ENCODE measurements around the gene INAVA.
"Not testable (repeated sequence)": the region's sequence is repeated elsewhere in the genome, so short reads cannot be mapped to it uniquely, and the experiment has no call there.

The INAVA gene

DNA sequence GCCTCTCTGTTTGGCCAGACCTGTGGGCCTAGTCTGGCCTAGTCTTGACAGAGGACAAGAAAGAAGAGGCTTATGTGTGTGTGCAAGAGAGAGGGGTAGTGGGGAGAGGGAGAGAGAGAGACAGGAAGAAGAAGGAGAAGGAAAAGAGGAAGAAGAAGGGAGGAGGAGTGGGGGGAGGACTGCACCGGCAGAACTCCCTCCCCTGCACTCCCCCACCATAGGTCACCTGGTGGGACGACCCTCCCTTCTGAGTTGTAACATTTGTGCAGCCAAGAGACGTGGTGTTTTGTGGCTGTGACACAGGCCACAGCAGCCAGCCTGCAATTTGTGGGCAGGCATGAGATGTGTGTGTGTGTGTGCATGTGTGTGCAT is 4.3 kb downstream of the INAVA start:
- no peak for DNase-seq (ENCODE audit: low read depth)

DNA sequence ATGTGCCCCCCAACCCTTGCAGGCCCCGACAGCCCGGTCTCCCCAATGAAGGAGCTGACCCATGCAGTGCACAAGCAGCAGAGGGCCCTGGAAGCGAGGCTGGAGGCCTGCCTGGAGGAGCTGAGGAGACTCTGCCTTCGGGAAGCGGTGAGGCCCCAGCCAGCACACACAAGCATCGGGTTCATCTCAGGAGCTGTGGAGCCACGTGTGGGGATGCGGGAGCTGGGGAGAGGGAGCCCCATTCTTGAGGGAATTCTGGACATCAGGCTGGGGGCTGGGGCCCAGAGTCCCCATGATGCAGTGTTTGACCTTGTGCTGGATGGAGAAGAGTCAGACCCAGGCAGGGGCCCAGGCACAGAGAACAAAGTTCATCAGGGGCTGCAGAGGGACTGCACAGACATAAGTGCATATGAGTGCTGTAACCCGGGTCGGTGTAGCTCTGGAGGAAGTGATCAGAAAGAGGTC is 4.8 kb downstream of the INAVA start:
- no peak for DNase-seq (ENCODE audit: low read depth)

DNA sequence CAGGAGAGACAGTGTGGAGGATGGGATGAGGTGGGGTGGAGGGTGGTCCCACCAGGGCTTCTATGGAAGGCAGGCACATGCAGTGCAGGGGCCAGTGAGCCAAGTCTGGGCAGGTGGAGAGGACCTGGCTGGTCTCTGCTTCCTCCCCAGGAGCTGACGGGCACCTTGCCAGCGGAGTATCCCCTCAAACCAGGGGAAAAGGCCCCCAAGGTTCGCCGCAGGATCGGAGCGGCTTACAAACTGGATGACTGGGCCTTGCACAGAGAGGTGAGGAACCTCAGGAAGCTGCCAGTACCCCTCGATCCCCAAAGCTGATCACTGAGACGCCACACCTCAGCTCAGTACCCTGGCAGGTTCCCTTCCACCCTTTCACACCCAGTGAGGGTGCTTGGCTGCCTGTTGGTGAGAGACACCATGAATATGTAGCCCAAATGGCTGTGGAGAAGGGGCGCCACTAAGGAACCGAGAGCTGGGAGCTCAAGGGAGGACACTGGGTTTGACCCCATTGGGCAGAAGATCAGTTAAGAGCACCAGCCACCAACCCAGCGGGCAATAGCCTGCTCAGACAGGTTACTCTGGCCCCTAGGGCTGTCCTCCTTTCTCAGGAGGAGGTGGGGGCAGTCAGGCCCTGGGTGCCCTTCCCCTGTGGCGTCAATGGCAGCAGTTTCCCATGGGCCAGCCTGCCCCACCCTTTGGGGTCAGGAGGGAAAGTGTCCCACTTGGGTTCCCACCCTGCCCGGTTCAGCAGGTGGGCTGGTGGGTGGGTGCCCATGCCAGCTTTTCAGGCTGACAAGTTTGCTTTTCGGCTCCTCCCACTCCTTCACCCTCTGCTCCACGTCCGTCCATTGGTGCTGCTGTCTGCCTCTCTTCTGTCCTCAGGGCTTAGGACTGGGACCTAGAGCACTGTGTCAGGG is 5.5 kb downstream of the INAVA start:
- no peak for DNase-seq (ENCODE audit: low read depth)

DNA sequence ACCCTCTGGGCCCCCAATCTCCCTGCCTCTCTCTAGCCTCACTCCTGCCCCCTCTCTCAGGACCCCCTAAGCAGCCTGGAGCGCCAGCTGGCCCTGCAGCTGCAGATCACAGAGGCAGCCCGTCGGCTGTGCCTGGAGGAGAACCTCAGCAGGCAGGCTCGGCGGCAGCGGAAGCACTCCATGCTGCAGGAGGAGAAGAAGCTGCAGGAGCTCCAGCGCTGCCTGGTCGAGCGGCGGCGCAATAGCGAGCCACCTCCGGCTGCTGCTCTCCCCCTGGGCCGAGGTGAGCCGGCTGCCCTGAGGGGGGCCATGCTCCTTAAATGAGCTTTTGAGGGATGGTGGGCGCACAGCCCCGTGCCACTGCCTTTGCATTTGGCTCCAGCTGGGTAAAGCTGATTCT is 6.2 kb downstream of the INAVA start:
- no peak for DNase-seq (ENCODE audit: low read depth)

DNA sequence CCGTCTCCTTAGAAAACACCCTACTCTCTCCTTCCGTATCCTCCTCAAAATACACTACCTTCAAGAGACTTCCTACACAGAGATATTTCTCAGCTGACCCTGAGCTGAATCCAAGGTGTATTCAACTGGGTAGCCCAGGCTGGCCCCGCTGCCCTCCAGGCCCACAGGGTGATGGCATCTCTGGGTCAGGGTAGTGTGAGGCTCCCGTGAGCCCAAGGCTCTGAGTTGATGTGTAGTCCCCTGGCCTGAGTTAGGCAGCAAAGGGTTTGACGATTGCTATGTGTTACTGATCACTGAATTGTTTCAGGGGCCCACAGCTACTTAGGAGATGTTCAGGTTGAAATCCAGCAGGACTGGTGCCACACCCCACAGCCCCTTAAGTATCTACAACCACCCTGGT is 6.7 kb downstream of the INAVA start:
- DNase-seq (ENCODE audit: low read depth): no peak

DNA sequence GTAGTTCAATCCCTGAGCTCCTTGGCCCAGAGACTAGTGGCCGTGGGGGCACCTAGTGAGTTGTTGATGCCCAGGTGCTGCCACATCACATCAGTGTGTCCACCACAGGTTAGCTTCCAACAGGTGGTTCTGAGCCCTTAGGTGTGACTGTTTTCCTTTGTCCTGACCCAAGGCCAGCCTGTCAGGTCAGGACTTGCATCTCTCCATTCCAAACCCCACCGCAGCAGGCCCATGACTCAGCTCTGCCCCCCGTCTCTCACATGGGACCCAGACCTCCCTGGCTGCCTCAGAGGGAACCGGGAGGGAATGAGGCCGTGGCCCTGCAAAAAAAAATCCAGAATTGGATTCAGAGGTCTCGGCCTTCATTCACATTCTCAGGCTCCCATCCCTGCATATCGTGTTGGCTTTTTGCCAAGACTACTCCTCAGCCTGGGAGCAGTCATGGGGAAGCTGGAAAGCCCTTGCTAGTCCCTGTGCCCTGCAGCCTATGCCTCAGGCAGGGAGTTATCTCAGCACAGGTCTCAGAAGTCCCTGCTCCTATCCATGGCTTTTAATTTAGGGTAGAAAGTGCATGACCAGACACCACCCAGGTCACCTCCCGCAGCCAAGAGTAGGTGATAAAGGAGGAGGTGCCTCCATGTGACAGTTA is 7.2 kb downstream of the INAVA start:
- DNase-seq (ENCODE audit: low read depth): no peak

DNA sequence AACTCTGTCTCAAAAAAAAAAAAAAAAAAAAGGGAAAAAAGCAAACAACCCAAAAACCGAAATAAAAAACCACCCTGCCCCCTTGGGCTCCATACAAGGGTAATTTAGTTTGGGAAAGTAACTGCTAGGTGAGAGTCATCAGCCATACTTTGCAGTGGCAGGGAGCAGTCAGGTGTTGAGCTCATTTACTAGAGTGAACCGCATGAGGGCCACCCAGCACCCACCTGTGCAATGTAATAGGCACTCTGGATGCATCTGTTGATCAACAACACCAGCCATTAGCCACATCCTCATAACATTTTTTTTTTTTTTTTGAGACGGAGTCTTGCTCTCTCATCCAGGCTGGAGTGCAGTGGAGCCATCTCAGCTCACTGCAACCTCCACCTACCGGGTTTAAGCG is 9.1 kb downstream of the INAVA start:
- DNase-seq (ENCODE audit: low read depth): no peak

DNA sequence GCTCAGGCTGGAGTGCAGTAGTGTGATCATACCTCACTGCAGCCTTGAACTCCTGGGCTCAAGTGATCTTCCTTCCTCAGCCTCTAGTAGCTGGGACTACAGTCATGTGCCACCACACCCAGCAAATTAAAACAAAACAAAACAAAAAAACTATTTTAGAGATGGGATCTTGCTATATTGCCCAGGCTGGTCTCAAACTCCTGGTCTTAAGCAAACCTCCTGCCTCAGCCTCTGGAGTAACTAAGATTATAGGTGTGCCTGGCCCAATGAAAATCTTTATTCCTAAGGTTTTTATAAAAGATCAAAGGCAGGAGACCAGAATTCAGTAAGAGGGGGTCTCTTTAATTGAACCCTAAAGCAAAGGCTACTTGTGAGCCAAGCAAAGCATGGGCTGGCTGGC is 10.1 kb downstream of the INAVA start:
- DNase-seq (ENCODE audit: low read depth): no peak

DNA sequence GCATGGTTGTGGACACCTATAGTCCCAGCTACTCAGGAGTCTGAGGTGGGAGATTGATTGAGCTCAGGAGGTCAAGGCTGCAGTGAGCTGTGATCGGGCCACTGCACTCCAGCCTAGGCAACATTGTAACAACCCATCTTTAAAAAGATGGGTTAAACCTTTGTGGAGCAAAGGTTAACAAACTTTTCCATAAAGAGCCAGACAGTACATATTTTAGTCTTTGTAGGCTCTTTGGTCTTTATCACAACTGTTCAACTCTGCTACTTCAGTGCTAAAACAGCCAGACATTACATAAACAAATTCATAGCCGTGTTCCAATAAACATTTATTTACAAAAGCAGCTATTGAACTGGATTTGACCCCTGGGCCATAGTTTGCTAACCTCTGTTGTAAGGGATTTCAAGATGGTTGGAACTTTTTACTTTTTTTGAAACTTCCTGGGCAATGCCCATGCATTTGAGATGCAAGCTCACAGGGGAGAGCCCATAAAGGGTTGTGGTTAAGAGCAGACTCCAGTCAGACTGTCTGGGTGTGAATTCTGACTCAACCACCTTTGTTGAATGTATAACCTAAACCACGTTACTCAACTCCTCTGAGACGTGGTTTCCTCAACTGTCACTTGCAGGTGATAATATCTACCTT is 10.8 kb downstream of the INAVA start:
- no peak for DNase-seq (ENCODE audit: low read depth)

DNA sequence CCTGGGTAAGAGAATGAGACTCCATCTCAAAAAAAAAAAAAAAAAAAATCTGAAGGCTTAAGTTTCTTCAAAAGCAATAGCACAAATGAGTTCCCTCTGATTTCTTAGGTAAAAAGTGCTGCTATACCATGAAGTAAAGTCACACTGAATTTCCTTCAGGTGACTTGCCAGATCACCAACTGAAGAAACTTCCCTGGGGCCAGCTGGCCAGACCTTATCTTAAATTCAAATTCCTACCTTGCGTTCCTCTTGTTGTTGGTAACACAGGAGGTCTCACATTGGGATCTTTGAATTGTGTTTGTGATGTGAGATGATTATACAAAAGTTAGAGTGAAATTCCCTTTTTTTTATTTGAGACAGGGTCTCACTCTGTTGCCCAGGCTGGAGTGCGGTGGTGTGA is 11.8 kb downstream of the INAVA start:
- no peak for DNase-seq (ENCODE audit: low read depth)

DNA sequence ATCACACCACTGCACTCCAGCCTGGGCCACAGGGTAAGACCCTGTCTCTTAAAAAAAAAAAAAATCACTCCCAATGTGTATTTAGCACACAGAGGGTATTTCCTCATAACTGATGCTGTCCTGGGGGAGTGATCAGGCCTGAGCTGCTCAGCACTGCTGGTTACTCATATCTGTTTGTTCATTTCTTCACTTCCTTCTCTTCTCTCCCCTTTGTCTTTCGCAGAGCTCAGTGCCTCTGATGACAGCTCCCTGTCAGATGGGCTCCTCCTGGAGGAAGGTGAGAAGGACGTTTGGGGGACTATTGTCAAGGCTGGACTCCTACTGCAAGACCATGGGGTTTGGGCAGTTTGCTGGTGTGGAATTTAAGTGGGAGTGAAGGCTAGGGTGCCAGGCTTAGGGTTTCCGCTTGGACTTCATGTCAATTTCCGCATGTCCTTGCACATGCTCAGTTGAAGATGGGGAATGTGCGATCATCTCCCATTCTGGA is 13.0 kb downstream of the INAVA start:
- DNase-seq (ENCODE audit: low read depth): no peak

DNA sequence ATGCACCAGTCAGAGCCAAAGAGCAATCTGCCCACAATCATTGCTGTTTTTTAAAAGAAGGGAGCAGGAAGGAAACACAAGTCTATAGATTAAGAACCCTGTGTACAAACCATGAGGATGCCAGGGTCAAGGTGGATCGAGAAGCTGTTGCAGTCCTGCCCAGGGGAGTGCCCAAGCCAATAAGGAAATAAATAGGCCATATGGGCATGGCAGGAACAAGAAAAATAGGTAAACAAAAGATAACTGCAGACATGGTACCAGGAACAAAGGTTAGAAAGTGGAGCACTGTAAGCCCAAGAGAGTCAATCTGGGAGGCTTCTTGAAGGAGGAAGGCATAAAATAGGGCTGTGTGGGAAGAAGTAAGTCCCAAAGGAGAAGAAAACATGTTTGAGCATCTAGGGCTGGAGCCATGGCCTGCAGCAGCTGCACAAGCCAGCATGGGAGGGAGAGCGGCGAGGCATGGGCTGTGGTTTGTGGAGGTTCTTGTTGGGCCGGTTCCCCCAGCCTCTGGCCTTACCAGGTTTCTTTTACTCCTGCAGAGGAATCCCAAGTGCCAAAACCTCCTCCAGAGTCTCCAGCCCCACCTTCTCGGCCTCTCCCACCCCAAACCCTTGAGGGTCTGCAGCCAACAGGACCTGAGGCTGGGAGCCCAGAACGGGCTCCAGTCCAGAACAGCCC is 13.6 kb downstream of the INAVA start:
- DNase-seq (ENCODE audit: low read depth): no peak

DNA sequence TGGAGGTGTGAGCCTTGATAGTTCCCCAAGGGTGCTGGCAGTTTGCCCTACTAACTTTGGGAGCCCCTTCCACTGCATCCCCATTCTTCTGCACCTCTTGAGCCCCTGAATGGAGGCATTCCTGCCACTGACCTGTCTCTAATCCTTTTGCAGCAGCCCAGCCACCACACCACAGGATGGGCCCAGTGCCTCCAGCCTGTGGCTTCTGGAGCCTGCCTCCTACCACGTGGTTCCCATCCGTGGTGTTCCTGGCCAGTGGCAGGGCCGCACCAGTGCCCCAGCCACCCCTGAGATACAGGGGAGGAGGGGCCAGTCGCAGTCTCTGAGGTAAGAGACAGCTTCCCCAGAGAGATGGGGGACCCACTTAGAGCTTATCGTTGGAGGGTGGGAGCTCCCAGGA is 14.4 kb downstream of the INAVA start:
- DNase-seq (ENCODE audit: low read depth): no peak

DNA sequence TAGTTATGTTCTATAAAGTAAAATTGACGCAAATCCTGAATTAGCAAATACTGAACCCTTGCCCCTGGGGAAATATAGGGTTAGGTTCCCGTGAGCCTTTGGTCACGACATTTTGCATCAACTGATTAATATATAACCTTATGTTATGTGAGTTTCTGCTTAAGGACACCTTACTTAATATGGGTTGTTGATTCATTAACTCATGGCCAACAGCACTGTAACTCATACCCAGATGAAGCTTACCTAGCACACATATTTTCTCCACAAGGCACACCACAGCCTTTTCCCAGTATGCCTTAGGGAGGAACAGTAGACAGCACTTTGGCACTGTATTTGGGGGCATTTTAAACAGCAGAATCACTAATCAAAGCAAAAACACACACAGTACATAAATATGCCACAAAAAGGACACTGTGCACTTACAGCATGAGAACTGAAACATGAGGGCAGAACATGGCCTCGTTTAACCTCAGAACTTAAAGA is 15.1 kb downstream of the INAVA start:
- no peak for DNase-seq (ENCODE audit: low read depth)

DNA sequence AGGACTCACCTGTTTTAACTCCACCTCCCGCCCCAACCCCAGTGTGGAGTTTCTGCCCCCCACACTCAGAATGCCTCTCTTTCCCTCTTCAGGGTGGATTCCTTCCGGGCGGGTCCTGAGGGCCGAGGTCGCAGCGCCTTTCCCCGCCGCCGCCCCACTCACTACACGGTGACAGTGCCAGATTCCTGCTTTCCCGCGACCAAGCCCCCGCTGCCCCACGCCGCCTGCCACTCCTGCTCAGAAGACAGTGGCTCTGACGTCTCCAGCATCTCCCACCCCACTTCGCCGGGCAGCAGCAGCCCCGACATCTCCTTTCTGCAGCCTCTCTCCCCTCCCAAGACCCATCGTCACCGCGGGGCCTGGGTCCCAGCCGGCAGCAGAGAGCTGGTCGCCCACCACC is 16.7 kb downstream of the INAVA start:
- DNase-seq (ENCODE audit: low read depth): no peak

DNA sequence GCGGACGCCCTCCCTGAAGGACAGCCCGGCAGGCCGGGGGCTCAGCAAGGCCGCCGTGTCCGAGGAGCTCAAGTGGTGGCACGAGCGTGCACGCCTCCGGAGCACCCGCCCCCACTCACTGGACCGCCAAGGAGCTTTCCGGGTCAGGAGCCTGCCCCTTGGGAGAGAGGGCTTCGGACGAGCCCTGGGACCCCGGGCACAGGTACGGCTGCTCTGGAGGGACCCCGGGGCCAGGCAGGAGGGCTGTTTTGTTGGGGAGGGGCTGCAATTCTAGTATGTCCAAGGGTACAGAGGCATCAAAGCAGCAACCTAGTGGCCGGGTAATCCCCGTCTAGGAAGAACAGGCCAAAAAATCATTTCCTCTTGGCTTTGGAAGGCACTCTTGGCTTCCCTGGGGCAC is 17.2 kb downstream of the INAVA start:
- DNase-seq (ENCODE audit: low read depth): not testable (repeated sequence)

DNA sequence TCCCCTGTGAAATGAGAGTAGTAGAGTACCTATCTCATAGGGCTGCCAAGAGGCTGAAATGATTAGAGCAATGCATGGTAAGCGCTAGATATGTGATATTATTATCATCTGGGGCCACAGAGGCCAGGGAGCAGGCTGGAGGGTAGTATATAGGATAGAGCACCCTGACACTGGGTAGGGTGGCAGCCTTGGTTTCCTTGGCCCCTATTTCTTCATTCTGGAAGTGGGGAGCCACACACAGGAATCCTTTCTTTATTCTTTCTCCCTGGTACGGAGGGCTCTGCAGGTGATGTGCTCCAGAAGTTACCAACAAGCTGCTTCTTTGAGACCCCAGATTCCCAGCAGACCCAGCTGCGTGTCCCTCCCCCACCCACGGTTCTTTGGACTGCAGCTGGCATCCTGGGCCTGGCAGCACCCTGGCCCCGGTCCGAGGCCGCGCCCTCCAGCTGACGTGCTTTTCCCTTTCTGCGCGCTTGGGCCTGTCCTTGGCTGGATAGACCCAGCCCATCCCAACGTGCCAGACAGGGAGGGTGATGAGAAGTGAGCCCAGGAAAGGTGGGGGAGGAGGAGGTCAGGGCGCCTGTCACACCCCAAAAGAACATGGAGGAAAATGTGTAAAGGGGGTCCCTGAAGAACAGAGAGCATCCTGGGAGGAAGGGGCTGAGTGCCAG is 18.2 kb downstream of the INAVA start:
- DNase-seq (ENCODE audit: low read depth): no peak

DNA sequence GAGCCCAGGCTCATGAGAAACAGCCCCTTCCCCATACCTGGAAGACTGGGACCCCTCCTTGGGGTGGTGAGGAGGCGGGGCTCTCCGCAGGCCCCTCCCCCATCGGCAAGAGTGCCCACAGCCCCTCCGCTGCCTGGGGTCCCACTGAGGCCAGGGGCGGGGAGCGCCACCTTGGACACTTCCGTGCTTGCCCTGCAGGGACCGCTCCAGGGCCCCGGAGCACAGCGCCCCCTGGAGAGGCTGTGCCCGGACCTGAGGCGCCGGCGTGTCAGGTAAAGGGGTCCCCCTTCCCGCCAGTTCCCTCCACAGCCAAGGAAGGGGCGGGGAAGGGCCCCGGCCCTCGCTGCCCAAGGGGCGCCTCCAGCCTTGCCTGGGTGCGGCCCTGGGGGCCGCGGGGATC is 21.5 kb downstream of the INAVA start:
- DNase-seq (ENCODE audit: low read depth): no peak

DNA sequence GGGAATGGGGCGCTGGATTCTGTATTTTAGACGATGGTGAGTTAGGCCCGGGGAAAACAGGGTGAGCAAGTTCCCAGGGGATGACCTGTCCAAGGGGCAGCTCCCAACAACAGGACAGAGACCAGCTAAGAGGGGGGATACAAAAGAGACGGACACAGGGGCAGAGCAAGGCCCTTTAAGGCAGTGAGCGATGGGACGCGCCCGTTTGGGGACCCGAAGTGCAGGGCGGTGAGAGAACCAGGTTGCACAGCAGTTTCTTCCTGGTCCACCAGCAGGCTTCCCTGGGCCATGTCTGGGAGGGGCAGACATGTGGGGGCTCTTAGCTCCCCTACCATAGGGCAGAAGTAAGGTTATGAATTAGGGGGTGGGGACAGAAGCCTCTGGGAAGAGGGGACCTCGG is 22.0 kb downstream of the INAVA start:
- no peak for DNase-seq (ENCODE audit: low read depth)

DNA sequence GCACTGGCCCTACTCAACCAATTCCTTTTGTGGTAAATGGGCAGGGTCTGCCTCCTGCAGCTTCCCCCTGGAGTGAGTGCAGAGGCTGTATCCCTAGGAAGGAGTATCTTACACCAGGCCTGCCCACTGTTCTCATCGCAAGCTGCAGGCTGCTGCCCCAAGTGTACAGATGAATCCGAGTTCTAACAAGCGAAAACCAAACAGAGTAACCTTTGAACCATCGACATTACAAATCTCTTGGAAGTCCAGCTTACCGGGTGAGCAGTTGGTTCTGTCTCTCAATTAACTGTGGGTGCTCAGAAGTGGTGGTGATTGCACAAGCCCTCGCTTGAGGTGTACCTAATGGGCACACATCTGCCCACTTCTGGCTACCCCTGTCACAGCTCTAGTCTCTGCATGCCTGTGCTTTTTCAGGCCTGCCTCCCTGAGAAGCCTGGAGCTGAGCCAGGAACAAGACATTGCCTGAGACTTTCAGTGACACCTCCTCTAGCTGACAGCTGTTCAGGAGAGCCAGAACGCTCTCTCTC is 22.7 kb downstream of the INAVA start:
- DNase-seq (ENCODE audit: low read depth): no peak

DNA sequence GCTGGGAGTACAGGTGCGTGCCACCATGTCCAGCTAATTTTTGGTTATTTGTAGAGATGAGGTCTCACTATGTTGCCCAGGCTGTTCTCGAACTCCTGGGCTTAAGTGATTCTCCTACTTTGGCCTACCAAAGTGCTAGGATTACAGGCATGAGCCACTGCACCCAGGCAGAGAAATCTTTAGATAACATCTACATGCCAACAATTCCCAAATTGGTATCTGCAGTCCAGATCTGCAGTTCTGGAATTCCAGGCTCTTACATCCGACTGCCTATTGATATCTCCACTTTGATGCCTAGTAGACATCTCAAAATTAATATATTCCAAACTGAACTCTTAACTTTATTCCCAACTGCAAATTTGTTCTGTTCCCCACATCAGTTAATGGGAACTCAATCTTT is 23.3 kb downstream of the INAVA start:
- DNase-seq (ENCODE audit: low read depth): no peak

All from GM04504 (cell line).